MM.1S (cell line): ENCODE data around the gene ZWINT.

Experiments
- DNase-seq: peaks from one replicate; pipeline ENCODE4 v3.0.0-alpha.2; 2015
- H2AFZ ChIP-seq: fragments of 300-600 bp; sonication (generic); 2 replicates; pipeline ENCODE4 v1.6.0; 2016; ENCODE audit warnings: antibody characterized with exemption, low read length
- H3F3A ChIP-seq: fragments of 300-600 bp; sonication (generic); 2 replicates; pipeline ENCODE4 v1.6.1; 2016; ENCODE audit warnings: mild to moderate bottlenecking, antibody characterized with exemption, low read length, moderate library complexity, mixed read lengths; ENCODE audit not compliant: insufficient read depth
- H3K27ac ChIP-seq: fragments of 300-600 bp; sonication (generic); 2 replicates; pipeline ENCODE4 v1.5.1; 2016; ENCODE audit warnings: mild to moderate bottlenecking, low read length
- H3K27me3 ChIP-seq: fragments of 300-600 bp; sonication (generic); replicated peaks from 2 replicates; pipeline ENCODE4 v1.6.0; 2016; ENCODE audit warnings: low read length; ENCODE audit not compliant: insufficient read depth
- H3K36me3 ChIP-seq: fragments of 300-600 bp; sonication (generic); replicated peaks from 2 replicates; pipeline ENCODE4 v1.6.1; 2016; ENCODE audit warnings: mild to moderate bottlenecking, low read length, mixed read lengths; ENCODE audit not compliant: insufficient read depth
- H3K4me1 ChIP-seq: fragments of 300-600 bp; sonication (generic); 2 replicates; pipeline ENCODE4 v1.6.1; 2016; ENCODE audit warnings: low read length, mixed read lengths
- H3K4me2 ChIP-seq: fragments of 300-600 bp; sonication (generic); 2 replicates; pipeline ENCODE4 v1.6.0; 2016; ENCODE audit warnings: low read depth, low read length
- H3K4me3 ChIP-seq: fragments of 300-600 bp; sonication (generic); 2 replicates; pipeline ENCODE4 v1.5.1; 2016; ENCODE audit warnings: low read length, mixed read lengths
- H3K79me2 ChIP-seq: fragments of 300-600 bp; sonication (generic); 2 replicates; pipeline ENCODE4 v1.6.1; 2016; ENCODE audit warnings: mixed run types, low read length, mixed read lengths
- H3K9ac ChIP-seq: fragments of 300-600 bp; sonication (generic); 2 replicates; pipeline ENCODE4 v1.6.1; 2016; ENCODE audit warnings: low read length, mixed read lengths
- H3K9me2 ChIP-seq: fragments of 300-600 bp; sonication (generic); replicated peaks from 2 replicates; pipeline ENCODE4 v1.6.1; 2016; ENCODE audit warnings: mild to moderate bottlenecking, low read length, mixed read lengths; ENCODE audit not compliant: insufficient read depth
- H3K9me3 ChIP-seq: fragments of 300-600 bp; sonication (generic); replicated peaks from 2 replicates; pipeline ENCODE4 v1.6.1; 2016; ENCODE audit warnings: mild to moderate bottlenecking, low read length, mixed read lengths; ENCODE audit not compliant: insufficient read depth
- H4K20me1 ChIP-seq: fragments of 300-600 bp; sonication (generic); 2 replicates; pipeline ENCODE4 v1.6.1; 2016; ENCODE audit warnings: mild to moderate bottlenecking, low read length, moderate library complexity, mixed read lengths; ENCODE audit not compliant: insufficient read depth
- CTCF ChIP-seq: fragments of 300-600 bp; sonication (generic); IDR thresholded peaks from 2 replicates; pipeline ENCODE4 v1.5.1; 2016; ENCODE audit warnings: antibody characterized with exemption, low read length, mixed read lengths
- EZH2 ChIP-seq: fragments of 300-600 bp; sonication (generic); optimal IDR thresholded peaks from 2 replicates; pipeline ENCODE3; 2017; ENCODE audit warnings: low read depth, mild to moderate bottlenecking, antibody characterized with exemption, low read length, mixed read lengths
- EZH2phosphoT487 ChIP-seq: fragments of 300-600 bp; sonication (generic); IDR thresholded peaks from 2 replicates; pipeline ENCODE4 v1.6.1; 2018; ENCODE audit warnings: antibody characterized with exemption, low read length

The ZWINT gene

GRCh38 chr10:56360967-56361612 lies at the start of gene ZWINT:
Gene ZWINT (minus strand): TSS chr10:56361259. CDS start chr10:56361236, 23 bp downstream.
- peak within 1 kb of the TSS; percentile 45; the same call in 1 of the 2 replicates for H3K27ac ChIP-seq
- no peaks in the 10 kb centered on the region for H4K20me1 ChIP-seq
- H3K4me2 ChIP-seq = peak within 1 kb of the TSS; percentile 88
- peaks cover 27% of the 10 kb centered on the region for H3K79me2 ChIP-seq
- peak within 1 kb of the TSS; percentile 85 for H3K4me3 ChIP-seq
- peaks cover 9% of the 10 kb centered on the region for H3K4me1 ChIP-seq
- H3F3A ChIP-seq = 0 out of 2 replicates have a peak, but pooled peaks cover 5% of the 10 kb centered on the region
- peak; percentile 98 for DNase-seq
- peak within 1 kb of the TSS; percentile 90 for H2AFZ ChIP-seq
- H3K9me3 ChIP-seq = no peaks in the 10 kb centered on the region
- H3K36me3 ChIP-seq = no peaks in the 10 kb centered on the region
- H3K9me2 ChIP-seq = no peaks in the 10 kb centered on the region
- peak within 1 kb of the TSS; percentile 85 for H3K9ac ChIP-seq
- TF ChIP-seq CTCF (no peak), EZH2 (no peak), EZH2phosphoT487 (no peak)
- H3K27me3 ChIP-seq = no peaks in the 10 kb centered on the region

GRCh38 chr10:56383806-56384205 lies 22.7 kb upstream of the ZWINT start:
- TF ChIP-seq CTCF (no peak), EZH2 (no peak), EZH2phosphoT487 (no peak)
- no peaks in the 10 kb centered on the region for H3K36me3 ChIP-seq
- H3K27me3 ChIP-seq = no peaks in the 10 kb centered on the region
- no peak overlapping the region for H2AFZ ChIP-seq
- no peak overlapping the region for H3K9ac ChIP-seq
- no peak overlapping the region for H3K4me2 ChIP-seq
- no peaks in the 10 kb centered on the region for H4K20me1 ChIP-seq
- DNase-seq = no peak
- no peaks in the 10 kb centered on the region for H3K9me3 ChIP-seq
- H3F3A ChIP-seq = no peaks in the 10 kb centered on the region
- H3K4me1 ChIP-seq = no peaks in the 10 kb centered on the region
- no peaks in the 10 kb centered on the region for H3K9me2 ChIP-seq
- H3K4me3 ChIP-seq = no peak overlapping the region
- no peak overlapping the region for H3K27ac ChIP-seq
- no peaks in the 10 kb centered on the region for H3K79me2 ChIP-seq

GRCh38 chr10:56370217-56371113 lies 9.4 kb upstream of the ZWINT start:
- Histone ChIP-seq H3K4me1 (no peaks in the 10 kb centered on the region), H3K9me2 (no peaks in the 10 kb centered on the region), H3K27ac (no peak overlapping the region), H4K20me1 (no peaks in the 10 kb centered on the region), H2AFZ (no peak overlapping the region), H3K27me3 (no peaks in the 10 kb centered on the region), H3F3A (no peaks in the 10 kb centered on the region), H3K36me3 (no peaks in the 10 kb centered on the region), H3K9me3 (no peaks in the 10 kb centered on the region), H3K9ac (no peak overlapping the region), H3K4me2 (no peak overlapping the region), H3K4me3 (no peak overlapping the region), H3K79me2 (no peaks in the 10 kb centered on the region)
- TF ChIP-seq CTCF = no peak
- TF ChIP-seq EZH2 = no peak
- no peak for TF ChIP-seq EZH2phosphoT487
- no peak for DNase-seq
